ENCODE results near the gene C9orf50.

The C9orf50 gene

GRCh38 chr9:129579294-129579693, 41.6 kb downstream of the C9orf50 start:
- TF ChIP-seq TAF1 (IDR thresholded peaks at IDR 0.05; ENCODE audit: low read depth) (no peak), ZBTB7A (IDR thresholded peaks at IDR 0.05; ENCODE audit: low read depth) (no peak), CEBPB (IDR thresholded peaks at IDR 0.05) (no peak), TEAD4 (IDR thresholded peaks at IDR 0.05) (no peak), MAX (IDR thresholded peaks at IDR 0.05) (no peak), EP300 (IDR thresholded peaks at IDR 0.05; ENCODE audit: borderline replicate concordance) (no peak), USF1 (IDR thresholded peaks at IDR 0.05) (no peak), TCF12 (IDR thresholded peaks at IDR 0.05; ENCODE audit: low read depth) (no peak), EGR1 (IDR thresholded peaks at IDR 0.05) (no peak), NFIC (IDR thresholded peaks at IDR 0.05) (no peak), CREB1 (IDR thresholded peaks at IDR 0.05; ENCODE audit: low read depth) (no peak), RAD21 (IDR thresholded peaks at IDR 0.05; ENCODE audit: low read depth) (no peak), YY1 (IDR thresholded peaks at IDR 0.05; ENCODE audit: low read depth) (no peak), FOXM1 (IDR thresholded peaks at IDR 0.05; ENCODE audit: borderline replicate concordance, low read depth) (no peak), REST (IDR thresholded peaks at IDR 0.05; ENCODE audit: low read depth) (no peak)

- TF ChIP-seq REST (IDR thresholded peaks at IDR 0.05; ENCODE audit: low read depth) (no peak), CEBPB (IDR thresholded peaks at IDR 0.05) (no peak), ZBTB7A (IDR thresholded peaks at IDR 0.05; ENCODE audit: low read depth) (no peak), YY1 (IDR thresholded peaks at IDR 0.05; ENCODE audit: low read depth) (no peak), CREB1 (IDR thresholded peaks at IDR 0.05; ENCODE audit: low read depth) (no peak), TAF1 (IDR thresholded peaks at IDR 0.05; ENCODE audit: low read depth) (no peak), FOXM1 (IDR thresholded peaks at IDR 0.05; ENCODE audit: borderline replicate concordance, low read depth) (no peak), USF1 (IDR thresholded peaks at IDR 0.05) (no peak), TEAD4 (IDR thresholded peaks at IDR 0.05) (no peak), RAD21 (IDR thresholded peaks at IDR 0.05; ENCODE audit: low read depth) (no peak), EGR1 (IDR thresholded peaks at IDR 0.05) (no peak), NFIC (IDR thresholded peaks at IDR 0.05) (no peak), EP300 (IDR thresholded peaks at IDR 0.05; ENCODE audit: borderline replicate concordance) (no peak), MAX (IDR thresholded peaks at IDR 0.05) (no peak), TCF12 (IDR thresholded peaks at IDR 0.05; ENCODE audit: low read depth) (no peak)
Observed at GRCh38 chr9:129576546-129577543, 44.1 kb downstream of the C9orf50 start.

GRCh38 chr9:129575818-129576217, 45.1 kb downstream of the C9orf50 start:
- TF ChIP-seq ZBTB7A (IDR thresholded peaks at IDR 0.05; ENCODE audit: low read depth): no peak
- no peak for TF ChIP-seq EP300 (IDR thresholded peaks at IDR 0.05; ENCODE audit: borderline replicate concordance)
- TF ChIP-seq RAD21 (IDR thresholded peaks at IDR 0.05; ENCODE audit: low read depth): no peak
- no peak for TF ChIP-seq EGR1 (IDR thresholded peaks at IDR 0.05)
- no peak for TF ChIP-seq REST (IDR thresholded peaks at IDR 0.05; ENCODE audit: low read depth)
- TF ChIP-seq NFIC (IDR thresholded peaks at IDR 0.05): no peak
- no peak for TF ChIP-seq YY1 (IDR thresholded peaks at IDR 0.05; ENCODE audit: low read depth)
- no peak for TF ChIP-seq CEBPB (IDR thresholded peaks at IDR 0.05)
- TF ChIP-seq TCF12 (IDR thresholded peaks at IDR 0.05; ENCODE audit: low read depth): no peak
- no peak for TF ChIP-seq TEAD4 (IDR thresholded peaks at IDR 0.05)
- no peak for TF ChIP-seq FOXM1 (IDR thresholded peaks at IDR 0.05; ENCODE audit: borderline replicate concordance, low read depth)
- no peak for TF ChIP-seq CREB1 (IDR thresholded peaks at IDR 0.05; ENCODE audit: low read depth)
- TF ChIP-seq TAF1 (IDR thresholded peaks at IDR 0.05; ENCODE audit: low read depth): no peak
- no peak for TF ChIP-seq MAX (IDR thresholded peaks at IDR 0.05)
- no peak for TF ChIP-seq USF1 (IDR thresholded peaks at IDR 0.05)

All from Ishikawa (cell line).